ENCODE data around the gene ENAM.

DNA sequence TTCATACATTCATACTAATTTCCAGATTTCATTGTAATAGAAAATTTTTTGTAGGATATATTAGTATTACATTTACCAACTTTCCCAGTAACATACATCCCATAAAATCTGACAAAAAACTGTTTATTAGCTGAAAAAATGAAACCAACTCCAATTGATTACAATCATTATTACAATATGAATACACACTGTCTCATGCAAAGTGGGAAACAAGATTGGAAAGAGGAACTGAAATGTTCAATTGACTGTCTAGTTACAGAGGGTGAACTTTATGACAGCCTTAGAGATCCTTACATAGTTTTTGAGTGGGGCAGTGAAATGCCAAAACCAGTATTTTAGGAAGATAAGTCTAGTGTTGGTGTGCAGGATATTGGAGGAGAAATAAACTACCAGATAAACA lies 38.8 kb upstream of the ENAM start:
- TF ChIP-seq, protein P1, sequence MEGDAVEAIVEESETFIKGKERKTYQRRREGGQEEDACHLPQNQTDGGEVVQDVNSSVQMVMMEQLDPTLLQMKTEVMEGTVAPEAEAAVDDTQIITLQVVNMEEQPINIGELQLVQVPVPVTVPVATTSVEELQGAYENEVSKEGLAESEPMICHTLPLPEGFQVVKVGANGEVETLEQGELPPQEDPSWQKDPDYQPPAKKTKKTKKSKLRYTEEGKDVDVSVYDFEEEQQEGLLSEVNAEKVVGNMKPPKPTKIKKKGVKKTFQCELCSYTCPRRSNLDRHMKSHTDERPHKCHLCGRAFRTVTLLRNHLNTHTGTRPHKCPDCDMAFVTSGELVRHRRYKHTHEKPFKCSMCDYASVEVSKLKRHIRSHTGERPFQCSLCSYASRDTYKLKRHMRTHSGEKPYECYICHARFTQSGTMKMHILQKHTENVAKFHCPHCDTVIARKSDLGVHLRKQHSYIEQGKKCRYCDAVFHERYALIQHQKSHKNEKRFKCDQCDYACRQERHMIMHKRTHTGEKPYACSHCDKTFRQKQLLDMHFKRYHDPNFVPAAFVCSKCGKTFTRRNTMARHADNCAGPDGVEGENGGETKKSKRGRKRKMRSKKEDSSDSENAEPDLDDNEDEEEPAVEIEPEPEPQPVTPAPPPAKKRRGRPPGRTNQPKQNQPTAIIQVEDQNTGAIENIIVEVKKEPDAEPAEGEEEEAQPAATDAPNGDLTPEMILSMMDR (IDR thresholded peaks at IDR 0.05; ENCODE audit: low read length): no peak
- TF ChIP-seq EZH2phosphoT487 (IDR thresholded peaks at IDR 0.05; ENCODE audit: low read length) (no peak), EZH2 (optimal IDR thresholded peaks at IDR 0.05; ENCODE audit: low read depth, low read length) (no peak)
